Aorta (tissue), 5 donors: Measurements from ENCODE around the gene DDX56. TPM values are rescaled to one million over a fixed set of nuclear protein-coding genes. Genes with fewer than 3 reads are reported as not detected.
"Not testable (repeated sequence)": the region's sequence is repeated elsewhere in the genome, so short reads cannot be mapped to it uniquely, and the experiment has no call there.

ENCODE experiments used
- ATAC-seq: fragments of 200-7000 bp; cut with Tn5 transposase; one replicate; pipeline ENCODE4 v1.9.1; 2022; ENCODE audit warnings: moderate library complexity; ENCODE audit not compliant: low FRiP score
- DNase-seq, 2 donors: peaks; one replicate each; pipeline ENCODE4 v3.0.0-alpha.2; 2020
- H3K27ac ChIP-seq, 2 donors: one replicate each; pipeline ENCODE4 v1.5.1; 2013; ENCODE audit warnings: low read length in 2 of 2, mild to moderate bottlenecking in 2 of 2, moderate library complexity in 2 of 2, control low read depth in 1 of 2, inconsistent platforms in 1 of 2, low read depth in 1 of 2
- H3K27me3 ChIP-seq, 2 donors: one replicate each; pipeline ENCODE4 v1.6.1; 2013; ENCODE audit warnings: control low read depth in 1 of 2, low read length in 1 of 2, mild to moderate bottlenecking in 1 of 2, moderate library complexity in 1 of 2; ENCODE audit not compliant: insufficient read depth in 2 of 2, control insufficient read depth in 1 of 2
- H3K36me3 ChIP-seq, 2 donors: one replicate each; pipeline ENCODE4 v1.6.1; 2013; ENCODE audit warnings: control low read depth in 1 of 2, low read length in 1 of 2, mild to moderate bottlenecking in 1 of 2; ENCODE audit not compliant: insufficient read depth in 2 of 2, control insufficient read depth in 1 of 2
- H3K4me1 ChIP-seq, 2 donors: one replicate each; pipeline ENCODE4 v1.6.1; 2013; ENCODE audit warnings: low read length in 2 of 2, control low read depth in 1 of 2, mild to moderate bottlenecking in 1 of 2, moderate library complexity in 1 of 2; ENCODE audit not compliant: insufficient read depth in 2 of 2, control insufficient read depth in 1 of 2
- H3K4me3 ChIP-seq, 2 donors: one replicate each; pipeline ENCODE4 v1.5.1; 2013; ENCODE audit warnings: low read length in 2 of 2, control low read depth in 1 of 2, mild to moderate bottlenecking in 1 of 2
- H3K9me3 ChIP-seq: one replicate; pipeline ENCODE4 v1.6.1; 2013; ENCODE audit warnings: mild to moderate bottlenecking, low read length; ENCODE audit not compliant: control insufficient read depth
- WGBS, 2 donors: extraction: QIAGEN DNeasy Blood & Tissue Kit; methylation state at CpG; one replicate each; pipeline ENCODE4 v1.1.7; 2013; 5-methylcytosine and 5-hydroxymethylcytosine counted together
- intact Hi-C, 2 donors: fragments of 100-400 bp; cut with DNase I; formaldehyde crosslinking; loops; one replicate each; pipeline versions ENCODE4 v1.14.2 to v1.15.0; 2022
- polyA plus RNA-seq, 2 donors: library from polyadenylated mRNA; stranded (reverse); fragments of 200-250 nt; gene quantifications; one replicate each; pipeline ENCODE4 v1.2.3, GENCODE V29; 2013
- total RNA-seq, 2 donors: library from RNA; stranded (reverse); fragmentation: NEBNext Ultra II Directional; extraction: Animal tissue kit (Norgen Biotek cat#: 25700); gene quantifications; one replicate each; pipeline ENCODE4 v1.2.1, GENCODE V29; 2021
- donor health status: healthy with polysubstance abuse.
- donor health status: Bipolar disorder and iron deficiency.
- donor health status: DM: no; HTN: no; CAD: no.
- donor health status: DM: no; HTN: no; CAD: no.
- donor health status: DM: yes; HTN: yes; CAD: no.

Gene DDX56
- total and polyA plus RNA-seq, 4 donors, result 23.3 to 153 (median 50.8) TPM

- DNase-seq, result no peak
- Histone ChIP-seq H3K27ac (no peak overlapping the region), H3K27me3 (no peaks in the 10 kb centered on the region), H3K4me1 (no peaks in the 10 kb centered on the region), H3K9me3 (no peaks in the 10 kb centered on the region), H3K4me3 (no peak overlapping the region), H3K36me3 (no peaks in the 10 kb centered on the region)
- intact Hi-C loops, result no loop called here
- no peak for ATAC-seq
- WGBS, 2 donors, result 46 to 54% methylated on average over 4 of the region's 4 CpGs
These were observed 14.2 kb downstream of the DDX56 start for GRCh38 chr7:44559485-44559884.

DNA sequence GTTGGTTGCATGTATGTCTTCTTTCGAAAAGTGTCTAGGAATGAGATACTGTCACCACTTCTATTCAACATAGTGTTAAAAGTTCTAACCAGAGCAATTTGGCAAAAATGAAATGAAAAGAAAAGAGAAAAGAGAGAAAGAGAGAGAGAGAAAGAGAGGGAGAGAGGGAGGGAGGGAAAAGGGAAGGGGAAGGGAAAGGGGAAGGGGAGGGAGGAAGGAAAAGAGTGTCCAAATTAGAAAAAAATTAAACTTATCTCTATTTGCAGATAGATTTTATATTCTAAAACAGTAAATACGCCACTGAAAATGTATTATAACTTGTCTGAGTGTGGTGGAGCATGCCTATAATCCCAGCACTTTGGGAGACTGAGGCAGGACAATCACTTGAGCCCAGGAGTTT is 16.2 kb downstream of the DDX56 start:
- DNase-seq, result no peak
- WGBS, 2 donors, result 84 to 86% methylated on average over 2 of the region's 2 CpGs
- H3K4me1 ChIP-seq, result no peaks in the 10 kb centered on the region
- no peak for ATAC-seq
- H3K4me3 ChIP-seq, result no peak overlapping the region
- no peaks in the 10 kb centered on the region for H3K27me3 ChIP-seq
- H3K9me3 ChIP-seq, result no peaks in the 10 kb centered on the region
- no peak overlapping the region for H3K27ac ChIP-seq
- H3K36me3 ChIP-seq, result no peaks in the 10 kb centered on the region
- intact Hi-C loops, result no loop called here

GRCh38 chr7:44555350-44555749 is 18.4 kb downstream of the DDX56 start:
- Histone ChIP-seq H3K4me3 (no peak overlapping the region), H3K4me1 (no peaks in the 10 kb centered on the region), H3K27ac (no peak overlapping the region), H3K9me3 (no peaks in the 10 kb centered on the region), H3K36me3 (no peaks in the 10 kb centered on the region), H3K27me3 (no peaks in the 10 kb centered on the region)
- WGBS, 2 donors, result 67 to 77% methylated on average over 2 of the region's 2 CpGs
- no peak for ATAC-seq
- DNase-seq, result no peak
- intact Hi-C loops, result no loop called here

DNA sequence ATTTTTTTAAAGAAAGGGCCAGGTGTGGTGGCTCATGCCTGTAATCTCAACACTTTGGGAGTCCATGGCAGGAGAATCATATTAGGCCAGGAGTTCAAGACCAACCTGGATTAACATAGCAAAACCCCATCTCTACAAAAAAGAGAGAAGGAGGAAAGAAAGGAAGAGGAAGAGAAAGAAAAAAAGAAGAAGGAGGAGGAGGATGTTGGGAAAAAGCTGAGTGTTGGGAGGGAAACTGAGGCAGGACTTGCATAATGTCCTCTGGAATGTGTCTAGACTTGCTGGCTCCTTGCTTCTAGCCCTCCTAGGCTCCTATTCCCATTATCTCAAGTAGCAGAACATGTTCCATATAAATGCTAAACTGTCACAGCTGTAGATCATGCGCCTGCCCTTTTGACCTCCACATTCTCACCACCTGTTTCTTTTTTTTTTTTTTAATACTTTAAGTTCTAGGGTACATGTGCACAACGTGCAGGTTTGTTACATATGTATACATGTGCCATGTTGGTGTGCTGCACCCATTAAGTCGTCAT is 21.2 kb downstream of the DDX56 start:
- H3K9me3 ChIP-seq, H3K36me3 ChIP-seq, H3K4me1 ChIP-seq, H3K4me3 ChIP-seq, H3K27ac ChIP-seq, DNase-seq, ATAC-seq, H3K27me3 ChIP-seq, intact Hi-C loops: not testable (repeated sequence)
- WGBS, 2 donors, result 71 to 78% methylated on average over 3 of the region's 3 CpGs

GRCh38 chr7:44549457-44549856 is 24.3 kb downstream of the DDX56 start:
- no peaks in the 10 kb centered on the region for H3K36me3 ChIP-seq
- 79 to 83% methylated on average over 3 of the region's 3 CpGs for WGBS, 2 donors
- H3K4me3 ChIP-seq, result no peak overlapping the region
- H3K4me1 ChIP-seq, result no peaks in the 10 kb centered on the region
- no peaks in the 10 kb centered on the region for H3K27me3 ChIP-seq
- DNase-seq (no peak), ATAC-seq (no peak)
- H3K27ac ChIP-seq, result no peak overlapping the region
- intact Hi-C loops, result no loop called here
- H3K9me3 ChIP-seq, result no peaks in the 10 kb centered on the region

DNA sequence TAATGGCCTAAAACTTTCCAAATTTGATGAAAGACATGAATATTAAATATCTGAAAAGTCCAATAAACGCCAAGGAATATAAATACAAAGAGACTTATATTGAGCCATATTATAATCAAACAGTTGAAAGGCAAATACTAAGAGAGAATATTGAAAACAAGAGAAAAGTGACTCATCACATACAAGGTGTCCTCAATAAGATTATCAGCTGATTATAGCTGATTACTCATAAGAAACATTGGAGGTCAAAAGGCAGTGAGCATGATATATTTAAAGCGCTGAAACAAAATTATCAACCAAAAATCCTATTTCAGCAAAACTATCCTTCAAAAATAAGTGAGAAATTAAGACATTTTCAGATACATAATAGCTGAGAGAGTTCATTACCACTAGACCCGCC is 24.8 kb downstream of the DDX56 start:
- intact Hi-C loops, result no loop called here
- ATAC-seq (no peak), DNase-seq (no peak)
- 91 to 93% methylated on average over 3 of the region's 3 CpGs for WGBS, 2 donors
- no peaks in the 10 kb centered on the region for H3K4me1 ChIP-seq
- H3K36me3 ChIP-seq, result no peaks in the 10 kb centered on the region
- no peaks in the 10 kb centered on the region for H3K9me3 ChIP-seq
- H3K27ac ChIP-seq, result no peak overlapping the region
- no peaks in the 10 kb centered on the region for H3K27me3 ChIP-seq
- no peak overlapping the region for H3K4me3 ChIP-seq

- Histone ChIP-seq H3K4me1 (no peaks in the 10 kb centered on the region), H3K27ac (no peak overlapping the region), H3K36me3 (no peaks in the 10 kb centered on the region), H3K27me3 (no peaks in the 10 kb centered on the region), H3K9me3 (no peaks in the 10 kb centered on the region), H3K4me3 (no peak overlapping the region)
- DNase-seq, result no peak
- intact Hi-C loops, result no loop called here
- WGBS, 2 donors, result 3 to 17% methylated on average over 6 of the region's 6 CpGs
- ATAC-seq, result no peak
These were observed 26.0 kb downstream of the DDX56 start for GRCh38 chr7:44547536-44548231.

DNA sequence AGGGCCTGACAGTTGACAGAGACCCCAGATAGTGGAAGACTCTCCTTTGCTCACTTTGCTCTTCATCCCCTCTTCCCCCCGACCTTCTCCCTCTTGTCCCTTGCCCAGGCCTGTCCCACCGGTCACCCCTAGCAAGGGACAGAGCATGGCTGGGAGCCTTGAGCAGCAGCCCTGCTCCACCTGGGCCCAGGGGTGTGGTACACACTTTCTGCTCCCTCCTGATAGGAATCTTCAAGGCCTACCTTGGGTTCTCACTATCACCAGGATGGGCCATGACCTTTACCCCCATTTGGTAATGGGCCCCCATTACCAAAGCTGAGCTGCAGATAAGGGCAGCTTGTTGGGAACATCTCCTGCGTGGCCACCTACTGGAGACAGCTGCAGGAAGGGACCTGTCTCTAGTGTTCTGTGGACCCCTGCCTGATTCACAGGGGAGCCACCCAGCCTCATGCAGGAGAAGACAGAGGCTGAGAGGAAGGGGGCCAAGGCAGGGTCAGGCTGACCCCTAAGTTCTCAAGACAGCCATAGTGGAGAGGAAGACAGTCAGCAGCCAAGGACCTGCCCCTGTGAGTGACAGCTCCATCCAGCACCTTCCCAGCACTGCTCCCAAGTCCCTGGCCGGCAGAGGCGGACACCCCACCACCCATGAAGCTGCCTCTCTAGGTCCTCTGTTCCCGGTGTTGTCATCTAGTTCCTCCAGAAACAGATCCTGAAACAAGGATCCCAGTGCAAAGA is 31.7 kb downstream of the DDX56 start:
- Histone ChIP-seq H3K4me1 (no peaks in the 10 kb centered on the region), H3K27me3 (no peaks in the 10 kb centered on the region), H3K9me3 (no peaks in the 10 kb centered on the region), H3K4me3 (no peak overlapping the region), H3K36me3 (no peaks in the 10 kb centered on the region), H3K27ac (no peak overlapping the region)
- DNase-seq (no peak), ATAC-seq (no peak)
- intact Hi-C loops, result no loop called here
- WGBS, 2 donors, result 90 to 91% methylated on average over 6 of the region's 6 CpGs
